HG02610 (cell line): Measurements from ENCODE around the gene P2RX5.

Source experiments
- ATAC-seq: cut with Tn5 transposase; IDR thresholded peaks from one replicate; pipeline ENCODE4 v1.9.1; 2021; ENCODE audit warnings: mild to moderate bottlenecking, moderate library complexity; ENCODE audit not compliant: unreplicated experiment

P2RX5 gene

GRCh38 chr17:3658784-3659449 is 37.0 kb downstream of the P2RX5 start:
- ATAC-seq = no peak

GRCh38 chr17:3657874-3658783 is 37.8 kb downstream of the P2RX5 start:
- ATAC-seq = no peak

GRCh38 chr17:3657588-3657869 is 38.4 kb downstream of the P2RX5 start:
- ATAC-seq = no peak

GRCh38 chr17:3656755-3657587 is 39.0 kb downstream of the P2RX5 start:
- ATAC-seq = no peak

GRCh38 chr17:3656353-3656752 is 39.6 kb downstream of the P2RX5 start:
- no peak for ATAC-seq

GRCh38 chr17:3655766-3656165 is 40.2 kb downstream of the P2RX5 start:
- ATAC-seq = no peak

- ATAC-seq = no peak
These were observed 48.0 kb downstream of the P2RX5 start for GRCh38 chr17:3647769-3648555.

- no peak for ATAC-seq
These were observed 48.7 kb downstream of the P2RX5 start for GRCh38 chr17:3647251-3647650.

GRCh38 chr17:3645310-3645709 is 50.6 kb downstream of the P2RX5 start:
- ATAC-seq = no peak

- no peak for ATAC-seq
These were observed 52.0 kb downstream of the P2RX5 start for GRCh38 chr17:3643889-3644349.

GRCh38 chr17:3641717-3642486 is 54.1 kb downstream of the P2RX5 start:
- ATAC-seq = no peak

GRCh38 chr17:3641014-3641413 is 54.9 kb downstream of the P2RX5 start:
- no peak for ATAC-seq

- ATAC-seq = no peak
These were observed 55.9 kb downstream of the P2RX5 start for GRCh38 chr17:3639981-3640596.

- ATAC-seq = peak; percentile 4
These were observed 59.0 kb downstream of the P2RX5 start for GRCh38 chr17:3636908-3637373.

- ATAC-seq = peak; percentile 93
These were observed 59.6 kb downstream of the P2RX5 start, which contains the start of the genes CTNS and SHPK for GRCh38 chr17:3636154-3636907. TSS of gene CTNS (plus strand) at chr17:3636760. CDS start at chr17:3640207, 3,447 bp downstream. TSS of gene SHPK (minus strand) at chr17:3636250. CDS start at chr17:3636219, 31 bp downstream.

GRCh38 chr17:3635474-3636153 is 60.3 kb downstream of the P2RX5 start:
- ATAC-seq = no peak

GRCh38 chr17:3632287-3632686 is 63.7 kb downstream of the P2RX5 start:
- no peak for ATAC-seq

GRCh38 chr17:3630781-3631180 is 65.2 kb downstream of the P2RX5 start:
- ATAC-seq = no peak
